A549 (cell line): ENCODE measurements around the gene MSI2. TPM values are rescaled to one million over a fixed set of nuclear protein-coding genes. Genes with fewer than 3 reads are reported as not detected.

Experiments
- ATAC-seq, 2 experiments: fragments of 200-7000 bp in 1 of 2; fragments of >200 bp in 1 of 2; cut with Nextera tagmentation in 1 of 2; cut with Tn5 transposase in 1 of 2; 3 replicates each; pipeline versions ENCODE4 v1.8.0 to v1.9.1; 2018 to 2020; ENCODE audit warnings: mild to moderate bottlenecking in 1 of 2, moderate library complexity in 1 of 2
- CTCF ChIA-PET: fragments of 300-600 bp; sonication (Branson Sonifier 250); formaldehyde crosslinking; extraction: SDS; loops from one replicate; lab custom pipeline; 2021; ENCODE audit warnings: antibody characterized with exemption, inconsistent platforms; lab: Yijun Ruan, JAX
- POLR2A ChIA-PET: fragments of 350-600 bp; formaldehyde crosslinking; extraction: SDS; loops from one replicate; lab custom pipeline; 2021; ENCODE audit warnings: antibody characterized with exemption, inconsistent platforms; lab: Yijun Ruan, JAX
- DNase-seq, 2 experiments: peaks; one replicate each; pipeline versions ENCODE4 v3.0.0 to v3.0.0-alpha.2; 2011 to 2016; ENCODE audit warnings: low read depth in 1 of 2, low spot score in 1 of 2
- FAIRE-seq: peaks from 2 replicates; lab custom pipeline; 2011; peaks lifted over from hg19 to GRCh38; lab: Jason Lieb, UNC
- H3K27ac ChIP-seq, 2 experiments: fragments of >200 bp; sonication (Bioruptor Twin); formaldehyde crosslinking; 3 replicates each; pipeline ENCODE4 v1.5.1; 2016 to 2017
- H3K4me1 ChIP-seq: fragments of >200 bp; sonication (Bioruptor Twin); formaldehyde crosslinking; 3 replicates; pipeline ENCODE4 v1.6.1; 2016
- H3K4me2 ChIP-seq: fragments of >200 bp; sonication (Bioruptor Twin); formaldehyde crosslinking; 3 replicates; pipeline ENCODE4 v1.6.1; 2016
- H3K4me3 ChIP-seq: fragments of >200 bp; sonication (Bioruptor Twin); formaldehyde crosslinking; 3 replicates; pipeline ENCODE4 v1.5.1; 2016
- H3K9me3 ChIP-seq: fragments of >200 bp; sonication (Bioruptor Twin); formaldehyde crosslinking; 3 replicates; pipeline ENCODE4 v1.6.1; 2016
- CHD2 ChIP-seq: fragments of 150-350 bp; IDR thresholded peaks from 2 replicates; pipeline ENCODE4 v1.6.1; 2014; ENCODE audit warnings: low read length; ENCODE audit not compliant: partially characterized antibody
- EHMT2 ChIP-seq: fragments of 200-600 bp; sonication (generic); IDR thresholded peaks from 2 replicates; pipeline ENCODE4 v1.6.1; 2016; ENCODE audit warnings: antibody characterized with exemption, low read depth, mild to moderate bottlenecking, moderate library complexity
- ELK1 ChIP-seq: fragments of 150-350 bp; IDR thresholded peaks from 2 replicates; pipeline ENCODE4 v1.6.1; 2014; ENCODE audit warnings: low read depth, mild to moderate bottlenecking, low read length
- EP300 ChIP-seq, 2 experiments: fragments of >200 bp; sonication (Bioruptor Twin); formaldehyde crosslinking; IDR thresholded peaks; 2 replicates in 1 of 2; 3 replicates in 1 of 2; pipeline ENCODE4 v1.6.1; 2016 to 2017
- FOSB ChIP-seq: fragments of 250-450 bp; sonication (Bioruptor Pico); IDR thresholded peaks from 2 replicates; pipeline ENCODE4 v1.5.0; 2020; ENCODE audit warnings: mild to moderate bottlenecking, moderate library complexity
- FOSL2 ChIP-seq, 2 experiments: fragments of 450-650 bp in 1 of 2; fragments of >200 bp in 1 of 2; sonication (Bioruptor Twin) in 1 of 2; formaldehyde crosslinking; IDR thresholded peaks; 2 replicates each; pipeline versions ENCODE4 v1.5.0 to v1.6.1; 2016 to 2020; ENCODE audit warnings: mild to moderate bottlenecking in 1 of 2, moderate library complexity in 1 of 2
- HOXB13 ChIP-seq: fragments of 250-450 bp; sonication (Bioruptor Pico); IDR thresholded peaks from 2 replicates; pipeline ENCODE4 v1.5.0; 2020; ENCODE audit warnings: low read depth, mild to moderate bottlenecking, moderate library complexity
- JUN ChIP-seq, 2 experiments: fragments of >200 bp; sonication (Bioruptor Twin); formaldehyde crosslinking; IDR thresholded peaks; 2 replicates in 1 of 2; 3 replicates in 1 of 2; pipeline ENCODE4 v1.6.1; 2016 to 2017
- KDM1A ChIP-seq: fragments of 200-600 bp; sonication (generic); IDR thresholded peaks from 2 replicates; pipeline ENCODE4 v1.6.1; 2016; ENCODE audit warnings: low read depth, mild to moderate bottlenecking
- MAFK ChIP-seq: fragments of 450-650 bp; IDR thresholded peaks from 2 replicates; pipeline ENCODE4 v1.6.1; 2014; ENCODE audit not compliant: partially characterized antibody
- NFE2L2 ChIP-seq: fragments of 150-350 bp; conservative IDR thresholded peaks from 2 replicates; pipeline ENCODE4 v1.6.1; 2014; ENCODE audit warnings: low read length
- NPAS2 ChIP-seq: fragments of 250-450 bp; sonication (Bioruptor Pico); IDR thresholded peaks from 2 replicates; pipeline ENCODE4 v1.8.0; 2022; ENCODE audit warnings: mild to moderate bottlenecking, moderate library complexity, borderline replicate concordance
- POLR2AphosphoS2 ChIP-seq: conservative IDR thresholded peaks from 2 replicates; pipeline ENCODE4 v1.6.1; 2012; ENCODE audit warnings: low read length, improper control_type of control experiment, inconsistent platforms
- RAD21 ChIP-seq, 2 experiments: fragments of >200 bp in 1 of 2; sonication (Bioruptor Twin) in 1 of 2; formaldehyde crosslinking in 1 of 2; IDR thresholded peaks in 1 of 2; conservative IDR thresholded peaks in 1 of 2; 2 replicates in 1 of 2; 3 replicates in 1 of 2; pipeline ENCODE4 v1.6.1; 2012 to 2018; ENCODE audit warnings: inconsistent platforms in 1 of 2
- RARB ChIP-seq: fragments of 250-450 bp; sonication (Bioruptor Pico); IDR thresholded peaks from 2 replicates; pipeline ENCODE4 v1.8.0; 2021; ENCODE audit warnings: mild to moderate bottlenecking, moderate library complexity
- REST ChIP-seq: fragments of 200-600 bp; sonication (generic); IDR thresholded peaks from 2 replicates; pipeline ENCODE4 v1.6.1; 2016; ENCODE audit warnings: antibody characterized with exemption, mild to moderate bottlenecking, moderate library complexity
- ZFP36 ChIP-seq: fragments of 450-650 bp; IDR thresholded peaks from 2 replicates; pipeline ENCODE4 v1.6.1; 2014; ENCODE audit warnings: borderline replicate concordance; ENCODE audit not compliant: partially characterized antibody
- WGBS: methylation state at CpG from one replicate; pipeline ENCODE4 v1.1.6; 2017; ENCODE audit errors: missing lambda C conversion rate; 5-methylcytosine and 5-hydroxymethylcytosine counted together
- polyA plus RNA-seq, 4 experiments: library from polyadenylated mRNA; depleted of rRNA in 3 of 4; stranded (reverse); fragments of >200 nt; fragmentation: RNase III in 1 of 4; extraction: RNeasy Plus Mini Kit Qiagen cat#74134 plus additional on column Dnase treatment in 1 of 4; gene quantifications; 2 replicates in 3 of 4; 3 replicates in 1 of 4; pipeline ENCODE4 v1.2.3, GENCODE V29; 2011 to 2017

The MSI2 gene
- polyA plus RNA-seq, 2 of the 4 experiments (the other 2 are of a cell fraction), result 43.6 to 44.4 TPM

GRCh38 chr17:57726838-57727237, 470.5 kb downstream of the MSI2 start:
- DNase-seq, result no peak
- POLR2A ChIA-PET, result no interaction called here
- H3K4me1 ChIP-seq, result no peaks in the 10 kb centered on the region
- H3K9me3 ChIP-seq, result no peaks in the 10 kb centered on the region
- H3K4me2 ChIP-seq, result no peak overlapping the region
- TF ChIP-seq FOSB, result no peak
- 74% methylated on average over 5 of the region's 5 CpGs for WGBS
- no peak for ATAC-seq
- CTCF ChIA-PET, result interaction anchor here (0.9 to 3.4 kb wide), 5 partner anchors 10 to 606 kb away, joined by 3 to 13 read pairs (median 5); no protein-coding TSS in a partner anchor
- no peak for FAIRE-seq
- no peak overlapping the region for H3K4me3 ChIP-seq
- no peak overlapping the region for H3K27ac ChIP-seq

- ATAC-seq, result peak in 1 of 2 experiments; percentile 46; a peak in 3 of 6 replicates
- Histone ChIP-seq H3K4me3 (no peak overlapping the region), H3K9me3 (no peaks in the 10 kb centered on the region), H3K27ac (no peak overlapping the region)
- 62% methylated on average over 8 of the region's 8 CpGs for WGBS
- TF ChIP-seq RARB (CRISPR knock-in tag), result no peak
- TF ChIP-seq, all 56 proteins: peak for 0
- FAIRE-seq (no peak), DNase-seq (no peak)
- CTCF ChIA-PET, result interaction anchor here (0.8 to 3.4 kb wide), 10 partner anchors 9 to 607 kb away, joined by 3 to 13 read pairs (median 4); partner anchors contain the start of gene CCDC182
- Histone ChIP-seq H3K4me1 (no peaks in the 10 kb centered on the region), H3K4me2 (no peak overlapping the region)
- POLR2A ChIA-PET, result no interaction called here
Measured at GRCh38 chr17:57727630-57728175, 471.4 kb downstream of the MSI2 start.

- no peak overlapping the region for H3K4me3 ChIP-seq
- FAIRE-seq, result no peak
- no peak overlapping the region for H3K4me2 ChIP-seq
- H3K9me3 ChIP-seq, result no peaks in the 10 kb centered on the region
- H3K27ac ChIP-seq, result no peak overlapping the region
- TF ChIP-seq HOXB13 (CRISPR knock-in tag) (no peak), RAD21 (conservative IDR thresholded peaks at IDR 0.05 in 1 of 2, IDR thresholded peaks at IDR 0.05 in 1 of 2) (no peak), FOSL2 (IDR thresholded peaks at IDR 0.05) (no peak), FOSL2 (CRISPR knock-in tag; IDR thresholded peaks at IDR 0.05) (no peak), KDM1A (no peak), RARB (CRISPR knock-in tag) (no peak), NPAS2 (CRISPR knock-in tag) (no peak), MAFK (no peak), REST (no peak), EHMT2 (no peak), NFE2L2 (no peak), ELK1 (no peak), ZFP36 (no peak), JUN (IDR thresholded peaks at IDR 0.05) (no peak), EP300 (IDR thresholded peaks at IDR 0.05) (no peak), FOSB (no peak), POLR2AphosphoS2 (no peak), CHD2 (no peak)
- 0 out of 6 replicates have a peak, but pooled peaks of 1 of the 2 experiments have one; percentile 9 for ATAC-seq
- DNase-seq, result no peak
- ChIA-PET POLR2A (no interaction called here), CTCF (interaction anchor here (0.6 to 2.4 kb wide), 5 partner anchors 10 to 487 kb away, joined by 3 to 9 read pairs (median 4); no protein-coding TSS in a partner anchor)
- no peaks in the 10 kb centered on the region for H3K4me1 ChIP-seq
- 25% methylated on average over 3 of the region's 3 CpGs for WGBS
Measured at GRCh38 chr17:57730026-57730701, 473.8 kb downstream of the MSI2 start.
